A549 (cell line): Measurements from ENCODE around the gene LCN6. TPM values are rescaled to one million over a fixed set of nuclear protein-coding genes. Genes with fewer than 3 reads are reported as not detected.
A peak's percentile ranks its signal among the peaks of the same experiment; 100 is the strongest.

Experiments used
- ATAC-seq, 2 experiments: fragments of 200-7000 bp in 1 of 2; fragments of >200 bp in 1 of 2; cut with Nextera tagmentation in 1 of 2; cut with Tn5 transposase in 1 of 2; 3 replicates each; pipeline versions ENCODE4 v1.8.0 to v1.9.1; 2018 to 2020; ENCODE audit warnings: mild to moderate bottlenecking in 1 of 2, moderate library complexity in 1 of 2
- CTCF ChIA-PET: fragments of 300-600 bp; sonication (Branson Sonifier 250); formaldehyde crosslinking; extraction: SDS; loops from one replicate; lab custom pipeline; 2021; ENCODE audit warnings: antibody characterized with exemption, inconsistent platforms; lab: Yijun Ruan, JAX
- POLR2A ChIA-PET: fragments of 350-600 bp; formaldehyde crosslinking; extraction: SDS; loops from one replicate; lab custom pipeline; 2021; ENCODE audit warnings: antibody characterized with exemption, inconsistent platforms; lab: Yijun Ruan, JAX
- DNase-seq, 2 experiments: peaks; one replicate each; pipeline versions ENCODE4 v3.0.0 to v3.0.0-alpha.2; 2011 to 2016; ENCODE audit warnings: low read depth in 1 of 2, low spot score in 1 of 2
- FAIRE-seq: peaks from 2 replicates; lab custom pipeline; 2011; peaks lifted over from hg19 to GRCh38; lab: Jason Lieb, UNC
- H3K27ac ChIP-seq, 2 experiments: fragments of >200 bp; sonication (Bioruptor Twin); formaldehyde crosslinking; 3 replicates each; pipeline ENCODE4 v1.5.1; 2016 to 2017
- H3K4me1 ChIP-seq: fragments of >200 bp; sonication (Bioruptor Twin); formaldehyde crosslinking; 3 replicates; pipeline ENCODE4 v1.6.1; 2016
- H3K4me2 ChIP-seq: fragments of >200 bp; sonication (Bioruptor Twin); formaldehyde crosslinking; 3 replicates; pipeline ENCODE4 v1.6.1; 2016
- H3K4me3 ChIP-seq: fragments of >200 bp; sonication (Bioruptor Twin); formaldehyde crosslinking; 3 replicates; pipeline ENCODE4 v1.5.1; 2016
- H3K9me3 ChIP-seq: fragments of >200 bp; sonication (Bioruptor Twin); formaldehyde crosslinking; 3 replicates; pipeline ENCODE4 v1.6.1; 2016
- ATOH8 ChIP-seq: fragments of 250-450 bp; sonication (Bioruptor Pico); IDR thresholded peaks from 2 replicates; pipeline ENCODE4 v1.5.0; 2020; ENCODE audit warnings: low read depth, mild to moderate bottlenecking, moderate library complexity
- CBX2 ChIP-seq: fragments of 200-600 bp; sonication (generic); IDR thresholded peaks from 2 replicates; pipeline ENCODE4 v1.6.1; 2016; ENCODE audit warnings: low read depth, mild to moderate bottlenecking, borderline replicate concordance
- CEBPB ChIP-seq, 2 experiments: fragments of >200 bp in 1 of 2; sonication (Bioruptor Twin) in 1 of 2; formaldehyde crosslinking in 1 of 2; IDR thresholded peaks; 2 replicates each; pipeline ENCODE4 v1.6.1; 2012 to 2016
- CHD2 ChIP-seq: fragments of 150-350 bp; IDR thresholded peaks from 2 replicates; pipeline ENCODE4 v1.6.1; 2014; ENCODE audit warnings: low read length; ENCODE audit not compliant: partially characterized antibody
- CTCF ChIP-seq: fragments of >200 bp; sonication (Bioruptor Twin); formaldehyde crosslinking; IDR thresholded peaks from 3 replicates; pipeline ENCODE4 v1.5.1; 2016
- E2F6 ChIP-seq: IDR thresholded peaks from 2 replicates; pipeline ENCODE4 v1.6.1; 2012; ENCODE audit warnings: low read depth, borderline replicate concordance
- EHF ChIP-seq: fragments of 250-450 bp; sonication (Bioruptor Pico); IDR thresholded peaks from 2 replicates; pipeline ENCODE4 v1.5.0; 2020; ENCODE audit warnings: mild to moderate bottlenecking
- EHMT2 ChIP-seq: fragments of 200-600 bp; sonication (generic); IDR thresholded peaks from 2 replicates; pipeline ENCODE4 v1.6.1; 2016; ENCODE audit warnings: antibody characterized with exemption, low read depth, mild to moderate bottlenecking, moderate library complexity
- ESRRA ChIP-seq: fragments of 150-350 bp; IDR thresholded peaks from 2 replicates; pipeline ENCODE4 v1.6.1; 2014; ENCODE audit warnings: mild to moderate bottlenecking, low read length, borderline replicate concordance
- HEYL ChIP-seq: fragments of 250-450 bp; sonication (Bioruptor Pico); IDR thresholded peaks from 2 replicates; pipeline ENCODE4 v1.8.0; 2021; ENCODE audit warnings: mild to moderate bottlenecking, moderate library complexity
- HOXA7 ChIP-seq: fragments of 250-450 bp; sonication (Bioruptor Pico); IDR thresholded peaks from 2 replicates; pipeline ENCODE4 v1.5.0; 2020; ENCODE audit warnings: mild to moderate bottlenecking, moderate library complexity
- HOXB5 ChIP-seq: fragments of 250-450 bp; sonication (Bioruptor Pico); IDR thresholded peaks from 2 replicates; pipeline ENCODE4 v1.5.0; 2020; ENCODE audit warnings: mild to moderate bottlenecking, moderate library complexity
- JUN ChIP-seq, 2 experiments: fragments of >200 bp; sonication (Bioruptor Twin); formaldehyde crosslinking; IDR thresholded peaks; 2 replicates in 1 of 2; 3 replicates in 1 of 2; pipeline ENCODE4 v1.6.1; 2016 to 2017
- JUNB ChIP-seq: fragments of >200 bp; sonication (Bioruptor Twin); formaldehyde crosslinking; IDR thresholded peaks from 2 replicates; pipeline ENCODE4 v1.6.1; 2016
- KDM5A ChIP-seq: fragments of 200-600 bp; sonication (generic); IDR thresholded peaks from 2 replicates; pipeline ENCODE4 v1.6.1; 2016; ENCODE audit warnings: antibody characterized with exemption, mild to moderate bottlenecking
- NR3C1 ChIP-seq: fragments of >200 bp; sonication (Bioruptor Twin); formaldehyde crosslinking; IDR thresholded peaks from 3 replicates; pipeline ENCODE4 v1.6.1; 2017
- POLR2AphosphoS2 ChIP-seq: conservative IDR thresholded peaks from 2 replicates; pipeline ENCODE4 v1.6.1; 2012; ENCODE audit warnings: low read length, improper control_type of control experiment, inconsistent platforms
- RARB ChIP-seq: fragments of 250-450 bp; sonication (Bioruptor Pico); IDR thresholded peaks from 2 replicates; pipeline ENCODE4 v1.8.0; 2021; ENCODE audit warnings: mild to moderate bottlenecking, moderate library complexity
- RFX5 ChIP-seq: fragments of 450-650 bp; IDR thresholded peaks from 2 replicates; pipeline ENCODE4 v1.7.1; 2014; ENCODE audit warnings: antibody characterized with exemption, mild to moderate bottlenecking, moderate library complexity
- RNF2 ChIP-seq: fragments of 200-600 bp; sonication (generic); IDR thresholded peaks from 2 replicates; pipeline ENCODE4 v1.6.1; 2016; ENCODE audit warnings: low read depth, mild to moderate bottlenecking, antibody characterized with exemption, moderate library complexity, borderline replicate concordance
- SMC3 ChIP-seq: fragments of >200 bp; sonication (Bioruptor Twin); formaldehyde crosslinking; IDR thresholded peaks from 3 replicates; pipeline ENCODE4 v1.6.1; 2018; ENCODE audit warnings: inconsistent platforms
- TFCP2L1 ChIP-seq: fragments of 250-450 bp; sonication (Bioruptor Pico); IDR thresholded peaks from 2 replicates; pipeline ENCODE4 v1.5.0; 2021; ENCODE audit warnings: mild to moderate bottlenecking
- TP53 ChIP-seq: fragments of 250-450 bp; sonication (Bioruptor Pico); IDR thresholded peaks from 2 replicates; pipeline ENCODE4 v1.5.0; 2021; ENCODE audit warnings: mild to moderate bottlenecking, moderate library complexity
- ZC3H11A ChIP-seq: fragments of 450-650 bp; IDR thresholded peaks from 2 replicates; pipeline ENCODE4 v1.6.1; 2014; ENCODE audit warnings: antibody characterized with exemption, mild to moderate bottlenecking
- ZNF302 ChIP-seq: fragments of 250-450 bp; sonication (Bioruptor Pico); IDR thresholded peaks from 2 replicates; pipeline ENCODE4 v1.9.0; 2021; ENCODE audit warnings: inconsistent platforms, mild to moderate bottlenecking, moderate library complexity
- WGBS: methylation state at CpG from one replicate; pipeline ENCODE4 v1.1.6; 2017; ENCODE audit errors: missing lambda C conversion rate; 5-methylcytosine and 5-hydroxymethylcytosine counted together
- polyA plus RNA-seq, 4 experiments: library from polyadenylated mRNA; depleted of rRNA in 3 of 4; stranded (reverse); fragments of >200 nt; fragmentation: RNase III in 1 of 4; extraction: RNeasy Plus Mini Kit Qiagen cat#74134 plus additional on column Dnase treatment in 1 of 4; gene quantifications; 2 replicates in 3 of 4; 3 replicates in 1 of 4; pipeline ENCODE4 v1.2.3, GENCODE V29; 2011 to 2017

Gene LCN6
- polyA plus RNA-seq, 2 of the 4 experiments (the other 2 are of a cell fraction), result not detected

- POLR2A ChIA-PET, result interaction anchor here (0.9 to 2.7 kb wide), 3 partner anchors 10 to 81 kb away, joined by 3 to 30 read pairs (median 4); partner anchors contain the start of gene DIPK1B
- Histone ChIP-seq H3K4me1 (peaks cover 60% of the 10 kb centered on the region), H3K4me2 (peak overlapping the region; percentile 97), H3K9me3 (no peaks in the 10 kb centered on the region), H3K4me3 (peak overlapping the region; percentile 91), H3K27ac (peak overlapping the region; percentile 99 to 100)
- WGBS, result 34% methylated on average over 16 of the region's 16 CpGs
- DNase-seq (no peak), FAIRE-seq (no peak), ATAC-seq (no peak)
- TF ChIP-seq TFCP2L1 (CRISPR knock-in tag), result no peak
- CTCF ChIA-PET, result interaction anchor here (0.6 to 2.3 kb wide), 5 partner anchors 15 to 268 kb away, joined by 3 to 9 read pairs (median 4); no protein-coding TSS in a partner anchor
These were observed 22.2 kb downstream of the LCN6 start for GRCh38 chr9:136726118-136726517.

GRCh38 chr9:136725612-136726011 lies 22.7 kb downstream of the LCN6 start:
- H3K4me1 ChIP-seq, result peaks cover 65% of the 10 kb centered on the region
- 67% methylated on average over 9 of the region's 10 CpGs for WGBS
- no peak for DNase-seq
- TF ChIP-seq SMC3, result no peak
- no peak for TF ChIP-seq HOXA7 (CRISPR knock-in tag)
- no peak for TF ChIP-seq TP53 (CRISPR knock-in tag)
- no peak for TF ChIP-seq KDM5A
- no peak for TF ChIP-seq HOXB5 (CRISPR knock-in tag)
- no peak for TF ChIP-seq E2F6
- TF ChIP-seq EHMT2, result no peak
- TF ChIP-seq POLR2AphosphoS2, result no peak
- no peak for TF ChIP-seq EHF (CRISPR knock-in tag)
- no peak for TF ChIP-seq CBX2
- no peak for TF ChIP-seq CTCF
- TF ChIP-seq ZC3H11A, result no peak
- no peak for TF ChIP-seq ZNF302
- no peak for TF ChIP-seq ESRRA
- TF ChIP-seq CEBPB (IDR thresholded peaks at IDR 0.05), result no peak
- TF ChIP-seq RNF2, result no peak
- no peak for TF ChIP-seq JUNB
- TF ChIP-seq TFCP2L1 (CRISPR knock-in tag), result no peak
- H3K27ac ChIP-seq, result peak overlapping the region in 1 of 2 experiments; percentile 99; a peak in 2 of 6 replicates
- ChIA-PET POLR2A (no interaction called here), CTCF (interaction anchor here (0.6 to 1.0 kb wide), 4 partner anchors 16 to 268 kb away, joined by 3 to 4 read pairs (median 4); no protein-coding TSS in a partner anchor)
- FAIRE-seq, result no peak
- H3K9me3 ChIP-seq, result no peaks in the 10 kb centered on the region
- H3K4me2 ChIP-seq, result peak overlapping the region; percentile 97
- H3K4me3 ChIP-seq, result peak overlapping the region; percentile 91
- ATAC-seq, result no peak

- TF ChIP-seq JUN (IDR thresholded peaks at IDR 0.05) (no peak), RFX5 (no peak), ATOH8 (CRISPR knock-in tag) (no peak), EHMT2 (no peak), RARB (CRISPR knock-in tag) (no peak), NR3C1 (no peak), HEYL (CRISPR knock-in tag) (no peak), CTCF (no peak), TFCP2L1 (CRISPR knock-in tag) (no peak), RNF2 (no peak), CHD2 (no peak)
- Histone ChIP-seq H3K9me3 (no peaks in the 10 kb centered on the region), H3K4me2 (peak overlapping the region; percentile 97), H3K4me1 (peaks cover 70% of the 10 kb centered on the region), H3K27ac (no peak overlapping the region), H3K4me3 (no peak overlapping the region)
- FAIRE-seq (no peak), DNase-seq (no peak), ATAC-seq (no peak)
- WGBS, result 69% methylated on average over 7 of the region's 7 CpGs
- ChIA-PET POLR2A (no interaction called here), CTCF (no interaction called here)
These were observed 23.6 kb downstream of the LCN6 start for GRCh38 chr9:136724772-136725171.
